K562 (cell line): ENCODE results near the gene IGFBP7. TPM values are rescaled to one million over a fixed set of nuclear protein-coding genes. Genes with fewer than 3 reads are reported as not detected.

ENCODE experiments used
- ATAC-seq: fragments of 200-7000 bp; cut with Tn5 transposase; 3 replicates; pipeline ENCODE4 v1.9.1; 2020; ENCODE audit warnings: moderate library complexity
- BruUV-seq: library from RNA; stranded (reverse); fragments of 400-500 nt; replicated peaks from 2 replicates; lab custom pipeline; 2021; lab: Mats Ljungman, UMichigan
- CTCF ChIA-PET: fragments of 300-600 bp; formaldehyde crosslinking; extraction: SDS; loops from one replicate; lab custom pipeline; 2021; ENCODE audit warnings: low intra/inter-chr PET ratio; lab: Yijun Ruan, JAX
- POLR2A ChIA-PET: fragments of 300-600, 350-650 bp; sonication (Branson Sonifier 250); formaldehyde crosslinking; extraction: SDS; loops from one replicate; lab custom pipeline; 2021; ENCODE audit warnings: antibody characterized with exemption, inconsistent platforms; lab: Yijun Ruan, JAX
- DNase-seq, 4 experiments: peaks; one replicate each; pipeline versions ENCODE4 v3.0.0 to v3.0.0-alpha.2; 2011 to 2018; ENCODE audit warnings: low spot score in 3 of 4, mixed read lengths in 3 of 4; ENCODE audit errors: extremely low read depth in 1 of 4
- FAIRE-seq: peaks from 2 replicates; lab custom pipeline; 2011; peaks lifted over from hg19 to GRCh38; lab: Jason Lieb, UNC
- H2AFZ ChIP-seq: 2 replicates; pipeline ENCODE4 v1.6.0; 2011; ENCODE audit warnings: low read depth, low read length, control low read depth, inconsistent platforms
- H3K27ac ChIP-seq: fragments of 200-600 bp; 3 replicates; pipeline ENCODE4 v1.8.0; 2011; ENCODE audit warnings: low read depth, mild to moderate bottlenecking, control low read depth, inconsistent platforms, low read length, moderate library complexity, mixed read lengths; ENCODE audit errors: extremely low read depth
- H3K27me3 ChIP-seq, 2 experiments: fragments of 300-600 bp in 1 of 2; 2 replicates in 1 of 2; 3 replicates in 1 of 2; pipeline versions ENCODE4 v1.6.0 to v1.8.0; 2011; ENCODE audit warnings: inconsistent platforms in 2 of 2, low read length in 2 of 2, mild to moderate bottlenecking in 1 of 2, mixed read lengths in 1 of 2, moderate library complexity in 1 of 2; ENCODE audit not compliant: control insufficient read depth in 2 of 2, insufficient read depth in 2 of 2
- H3K36me3 ChIP-seq: fragments of 300-600 bp; 3 replicates; pipeline ENCODE4 v1.8.0; 2011; ENCODE audit warnings: mild to moderate bottlenecking, low read length, inconsistent platforms; ENCODE audit not compliant: control insufficient read depth, insufficient read depth
- H3K4me1 ChIP-seq, 2 experiments: fragments of 200-600 bp in 1 of 2; replicated peaks in 1 of 2; 2 replicates in 1 of 2; 3 replicates in 1 of 2; pipeline versions ENCODE4 v1.5.1 to v1.8.0; 2011; ENCODE audit warnings: inconsistent platforms in 2 of 2, low read length in 2 of 2, mild to moderate bottlenecking in 1 of 2, mixed read lengths in 1 of 2, moderate library complexity in 1 of 2; ENCODE audit not compliant: control insufficient read depth in 2 of 2, insufficient read depth in 2 of 2
- H3K4me2 ChIP-seq: 2 replicates; pipeline ENCODE4 v1.6.1; 2011; ENCODE audit warnings: low read length, control low read depth, inconsistent platforms, mixed read lengths; ENCODE audit not compliant: insufficient read depth
- H3K4me3 ChIP-seq: fragments of 200-600 bp; sonication (generic), shearing (Covaris generic); 2 replicates; pipeline ENCODE4 v1.5.1; 2016; ENCODE audit warnings: control low read depth, inconsistent platforms
- H3K79me2 ChIP-seq: fragments of 200-600 bp; 3 replicates; pipeline ENCODE4 v1.8.0; 2011; ENCODE audit warnings: low read length, inconsistent platforms; ENCODE audit not compliant: control insufficient read depth, insufficient read depth
- H3K9ac ChIP-seq, 2 experiments: 2 replicates each; pipeline versions ENCODE4 v1.6.0 to v1.6.1; 2011; ENCODE audit warnings: low read depth in 2 of 2, low read length in 2 of 2, control low read depth in 1 of 2, inconsistent platforms in 1 of 2, mild to moderate bottlenecking in 1 of 2, mixed read lengths in 1 of 2; ENCODE audit not compliant: insufficient read depth in 1 of 2
- H3K9me1 ChIP-seq: one replicate; pipeline ENCODE4 v1.6.0; 2011; ENCODE audit warnings: inconsistent platforms, mild to moderate bottlenecking, low read length, moderate library complexity; ENCODE audit not compliant: control insufficient read depth, insufficient read depth
- H3K9me3 ChIP-seq: replicated peaks from 2 replicates; pipeline ENCODE4 v1.5.1; 2011; ENCODE audit warnings: low read depth, low read length, inconsistent platforms; ENCODE audit not compliant: control insufficient read depth, insufficient read depth
- H4K20me1 ChIP-seq: replicated peaks from 2 replicates; pipeline ENCODE4 v1.6.1; 2011; ENCODE audit warnings: low read length, inconsistent platforms, mixed read lengths; ENCODE audit not compliant: control insufficient read depth, insufficient read depth
- BRD4 ChIP-seq: fragments of 200-600 bp; sonication (generic); IDR thresholded peaks from 2 replicates; pipeline ENCODE4 v1.6.1; 2017; ENCODE audit warnings: inconsistent platforms
- EWSR1 ChIP-seq: fragments of 450-650 bp; IDR thresholded peaks from 2 replicates; pipeline ENCODE4 v1.6.1; 2018; ENCODE audit warnings: borderline replicate concordance, mild to moderate bottlenecking, low read depth, moderate library complexity; ENCODE audit not compliant: partially characterized antibody
- FOXA3 ChIP-seq, 2 experiments: fragments of 450-650 bp in 1 of 2; sonication (generic) in 1 of 2; formaldehyde crosslinking; IDR thresholded peaks in 1 of 2; conservative IDR thresholded peaks in 1 of 2; 2 replicates each; pipeline versions ENCODE4 v1.4.0 to v1.8.0; 2020 to 2022; ENCODE audit warnings: mild to moderate bottlenecking in 2 of 2, missing genetic modification reagents in 1 of 2
- GATAD2B ChIP-seq: fragments of 450-650 bp; IDR thresholded peaks from 2 replicates; pipeline ENCODE4 v1.6.1; 2017; ENCODE audit warnings: mild to moderate bottlenecking, borderline replicate concordance
- MTA2 ChIP-seq: fragments of 450-650 bp; IDR thresholded peaks from 2 replicates; pipeline ENCODE4 v1.6.1; 2016; ENCODE audit warnings: low read depth
- MYC ChIP-seq, 2 experiments: fragments of 250-450 bp in 1 of 2; sonication (Bioruptor Pico) in 1 of 2; IDR thresholded peaks; 2 replicates each; pipeline versions ENCODE4 v1.5.1 to v1.6.1; 2012 to 2021; ENCODE audit warnings: low read depth in 2 of 2, borderline replicate concordance in 1 of 2, improper control_type of control experiment in 1 of 2, low read length in 1 of 2, mild to moderate bottlenecking in 1 of 2, moderate library complexity in 1 of 2
- POLR2G ChIP-seq: fragments of 200-400 bp; formaldehyde crosslinking; IDR thresholded peaks from 2 replicates; pipeline ENCODE4 v1.6.1; 2017; ENCODE audit warnings: low read depth, mild to moderate bottlenecking, antibody characterized with exemption, low read length, moderate library complexity
- SNRNP70 ChIP-seq: fragments of 200-400 bp; formaldehyde crosslinking; optimal IDR thresholded peaks from 2 replicates; pipeline ENCODE3; 2017; ENCODE audit warnings: low read depth, low read length
- SRSF7 ChIP-seq: fragments of 200-400 bp; formaldehyde crosslinking; optimal IDR thresholded peaks from 2 replicates; pipeline ENCODE3; 2017; ENCODE audit warnings: mild to moderate bottlenecking, low read depth, low read length
- TAF15 ChIP-seq: fragments of 200-400 bp; formaldehyde crosslinking; IDR thresholded peaks from 2 replicates; pipeline ENCODE4 v1.6.1; 2017; ENCODE audit warnings: mild to moderate bottlenecking, low read depth, low read length, moderate library complexity
- THAP12 ChIP-seq: fragments of 250-450 bp; sonication (Bioruptor Pico); IDR thresholded peaks from 2 replicates; pipeline ENCODE4 v1.9.0; 2021; ENCODE audit warnings: mild to moderate bottlenecking, inconsistent platforms
- THRAP3 ChIP-seq: fragments of 450-650 bp; IDR thresholded peaks from 2 replicates; pipeline ENCODE4 v1.6.1; 2016; ENCODE audit warnings: mild to moderate bottlenecking, inconsistent platforms, borderline replicate concordance
- YBX1 ChIP-seq: fragments of 450-650 bp; IDR thresholded peaks from 2 replicates; pipeline ENCODE4 v1.7.1; 2016; ENCODE audit warnings: mild to moderate bottlenecking
- ZNF707 ChIP-seq: fragments of 250-450 bp; sonication (Bioruptor Pico); conservative IDR thresholded peaks from 2 replicates; pipeline ENCODE4 v1.8.0; 2022; ENCODE audit warnings: inconsistent platforms, mild to moderate bottlenecking, moderate library complexity
- WGBS: fragments of 100-300 bp; shearing (Covaris generic); methylation state at CpG from one replicate; pipeline ENCODE4 v1.1.6; 2016; ENCODE audit warnings: low coverage, mixed read lengths; ENCODE audit not compliant: insufficient coverage; ENCODE audit errors: missing lambda C conversion rate; 5-methylcytosine and 5-hydroxymethylcytosine counted together
- in situ Hi-C: fragments of 300-500 bp; cut with MboI; formaldehyde crosslinking; loops from 4 replicates; pipeline ENCODE4 v1.15.0; 2018; ENCODE audit warnings: inconsistent platforms, mixed read lengths
- intact Hi-C: fragments of 100-400 bp; cut with micrococcal nuclease; formaldehyde crosslinking; loops from 2 replicates; pipeline ENCODE4 v1.14.2; 2022
- polyA plus RNA-seq, 8 experiments: library from polyadenylated mRNA; depleted of rRNA in 4 of 8; stranded (reverse) in 5 of 8; unstranded in 3 of 8; fragments of >200 nt; fragmentation: Nextera tagmentation in 2 of 8; fragmentation: Illumina TruSeq in 1 of 8; extraction: Ambion mirVana in 2 of 8; extraction: Trizol in 1 of 8; gene quantifications; 2 replicates each; pipeline versions ENCODE4 v1.2.1 to v1.2.3, GENCODE V29; 2011 to 2014; ENCODE audit warnings: inconsistent platforms in 1 of 8, missing spikeins in 1 of 8
- total RNA-seq, 7 experiments: library from RNA; depleted of rRNA in 6 of 7; stranded (reverse); fragments of >200 nt in 6 of 7; fragmentation: Illumina TruSeq in 2 of 7; extraction: Trizol in 2 of 7; gene quantifications; 2 replicates each; pipeline versions ENCODE4 v1.2.1 to v1.2.3, GENCODE V29; 2011 to 2021; ENCODE audit warnings: low replicate concordance in 1 of 7

IGFBP7 gene
- total and polyA plus RNA-seq, 9 of the 15 experiments (the other 6 are each of a cell fraction or from before 2014, with no cell fraction given), result 0.27 to 0.49 (median 0.29) TPM; not detected in 6

- no peak overlapping the region for H3K27ac ChIP-seq
- H3K36me3 ChIP-seq, result no peaks in the 10 kb centered on the region
- no peak overlapping the region for H3K4me2 ChIP-seq
- in situ Hi-C loops, result no loop called here
- intact Hi-C loops, result no loop called here
- no peaks in the 10 kb centered on the region for H3K4me1 ChIP-seq
- no peaks in the 10 kb centered on the region for H3K79me2 ChIP-seq
- 0% methylated on average over 2 of the region's 2 CpGs for WGBS
- no peaks in the 10 kb centered on the region for H3K9me1 ChIP-seq
- H4K20me1 ChIP-seq, result no peaks in the 10 kb centered on the region
- 0 out of 5 replicates have a peak, but pooled peaks cover 0 to 3% of the 10 kb centered on the region in 2 experiments for H3K27me3 ChIP-seq
- ChIA-PET POLR2A (no interaction called here), CTCF (no interaction called here)
- FAIRE-seq (no peak), DNase-seq (no peak), ATAC-seq (no peak)
- H3K9ac ChIP-seq, result no peak overlapping the region
- H3K4me3 ChIP-seq, result no peak overlapping the region
- no TSS peak for BruUV-seq
- TF ChIP-seq SRSF7 (no peak), YBX1 (no peak), MTA2 (no peak), SNRNP70 (no peak), MYC (IDR thresholded peaks at IDR 0.05; ENCODE audit: low read depth, low read length) (no peak), MYC (CRISPR knock-in tag; IDR thresholded peaks at IDR 0.05; ENCODE audit: borderline replicate concordance, low read depth) (no peak), BRD4 (no peak), ZNF707 (CRISPR knock-in tag) (no peak), EWSR1 (no peak), TAF15 (no peak), POLR2G (no peak), THRAP3 (no peak), GATAD2B (no peak), FOXA3 (CRISPR knock-in tag; conservative IDR thresholded peaks at IDR 0.05 in 1 of 2, IDR thresholded peaks at IDR 0.05 in 1 of 2) (no peak), THAP12 (no peak)
- H2AFZ ChIP-seq, result no peak overlapping the region
- H3K9me3 ChIP-seq, result no peaks in the 10 kb centered on the region
Measured at GRCh38 chr4:57149833-57150232, 39.6 kb upstream of the IGFBP7 start.
